GM21447 (cell line): ENCODE results near the gene DKC1.
"Not testable (repeated sequence)": the region's sequence is repeated elsewhere in the genome, so short reads cannot be mapped to it uniquely, and the experiment has no call there.

ENCODE experiments used
- ATAC-seq: cut with Tn5 transposase; IDR thresholded peaks from one replicate; pipeline ENCODE4 v1.9.1; 2021; ENCODE audit not compliant: unreplicated experiment

Gene DKC1

GRCh38 chrX:154785716-154786115, 23.1 kb downstream of the DKC1 start:
- ATAC-seq = no peak

DNA sequence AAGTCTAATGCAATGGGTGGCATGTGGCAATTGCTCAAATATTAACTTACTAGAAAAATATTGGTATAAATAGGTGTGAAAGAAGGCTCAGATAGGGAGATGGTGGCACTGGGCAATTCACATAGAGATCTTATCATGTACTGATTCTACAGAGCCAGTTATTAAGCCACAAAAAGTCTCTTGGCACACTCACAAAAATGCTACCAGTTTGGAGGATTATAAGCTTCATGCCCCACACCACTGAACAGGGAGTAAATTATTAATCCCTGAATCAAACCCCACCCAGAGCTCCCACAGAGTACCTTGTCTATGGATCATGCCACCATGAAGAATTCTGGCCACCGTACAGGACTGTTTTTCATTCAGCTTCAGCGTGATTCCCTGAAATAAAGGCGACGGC, 28.8 kb downstream of the DKC1 start:
- ATAC-seq = no peak

GRCh38 chrX:154791939-154792338, 29.3 kb downstream of the DKC1 start:
- ATAC-seq = no peak

- no peak for ATAC-seq
Observed at GRCh38 chrX:154793084-154793795, 30.6 kb downstream of the DKC1 start.

- ATAC-seq = no peak
Observed at GRCh38 chrX:154795016-154795415, 32.4 kb downstream of the DKC1 start.

- ATAC-seq = no peak
Observed at GRCh38 chrX:154797006-154797405, 34.3 kb downstream of the DKC1 start.

DNA sequence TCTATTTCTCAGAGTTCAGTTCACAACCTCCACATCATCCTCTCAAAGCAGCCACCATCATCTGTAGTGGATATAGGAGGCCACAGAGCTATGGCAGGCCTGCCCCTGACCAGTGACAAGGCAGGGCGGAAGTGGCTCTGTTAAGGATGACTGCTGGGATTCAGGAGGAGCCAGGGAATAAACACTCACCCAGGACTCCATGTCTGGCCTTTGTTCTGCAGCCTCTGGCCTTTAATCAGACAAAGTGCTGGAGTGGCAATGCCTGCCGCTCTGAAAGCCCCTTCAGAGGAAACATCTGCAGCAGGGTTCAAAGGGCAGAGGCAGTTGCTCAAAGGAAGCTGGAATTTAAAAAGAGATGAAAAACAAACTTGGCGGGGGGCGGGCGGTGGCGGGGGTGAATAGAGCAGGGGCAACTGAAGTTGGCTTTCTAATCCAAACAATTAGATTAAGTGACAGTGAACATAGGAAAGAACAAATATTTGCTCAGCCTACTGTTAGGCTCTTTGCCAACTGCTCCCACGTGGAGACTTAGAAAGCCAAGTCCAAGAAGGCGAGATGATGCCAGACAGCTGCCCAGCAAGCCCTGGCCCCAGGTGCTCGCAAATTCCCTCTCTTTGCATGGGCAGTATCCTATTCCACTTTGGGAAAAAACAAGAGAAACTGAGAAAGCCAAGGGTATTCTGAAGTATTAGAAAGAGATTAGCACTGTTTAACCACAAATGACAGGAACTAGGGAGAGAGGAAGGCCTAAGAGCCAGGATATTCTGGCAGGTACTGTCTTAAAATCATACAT, 37.1 kb downstream of the DKC1 start:
- ATAC-seq = no peak

DNA sequence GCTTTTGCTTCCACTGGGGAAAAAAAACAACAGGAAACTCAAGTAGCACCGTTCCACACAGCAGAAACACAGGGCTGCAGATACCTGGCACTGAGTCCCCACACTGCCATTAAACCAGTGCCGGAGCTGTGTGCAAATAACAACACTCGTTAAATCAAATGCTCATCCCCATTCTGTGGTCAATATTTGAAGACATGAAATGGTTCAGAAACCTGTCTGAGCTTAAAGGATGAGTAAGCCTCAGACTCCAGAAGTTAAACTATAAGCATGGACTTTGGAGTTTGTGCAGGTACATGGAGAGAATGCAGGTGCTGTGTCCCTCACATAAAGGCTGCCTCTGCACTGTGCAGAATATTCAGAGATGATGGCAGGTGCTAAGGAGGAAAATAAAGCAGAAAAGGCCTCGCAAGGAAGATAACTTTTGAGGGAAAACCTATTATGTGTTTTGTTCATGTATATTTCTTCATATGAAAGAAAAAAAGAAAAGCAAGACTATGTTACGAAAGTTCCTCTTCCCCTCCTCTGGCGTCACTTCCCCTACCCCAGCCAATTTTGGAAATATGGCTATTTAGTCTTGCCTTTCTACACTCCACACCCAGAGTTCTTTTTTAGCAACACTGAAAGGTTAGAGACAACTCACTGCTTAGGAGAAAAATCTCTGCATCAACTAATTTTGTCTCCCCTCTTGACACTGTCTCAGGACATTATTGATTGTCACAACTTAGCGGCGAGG, 38.0 kb downstream of the DKC1 start:
- ATAC-seq = no peak

DNA sequence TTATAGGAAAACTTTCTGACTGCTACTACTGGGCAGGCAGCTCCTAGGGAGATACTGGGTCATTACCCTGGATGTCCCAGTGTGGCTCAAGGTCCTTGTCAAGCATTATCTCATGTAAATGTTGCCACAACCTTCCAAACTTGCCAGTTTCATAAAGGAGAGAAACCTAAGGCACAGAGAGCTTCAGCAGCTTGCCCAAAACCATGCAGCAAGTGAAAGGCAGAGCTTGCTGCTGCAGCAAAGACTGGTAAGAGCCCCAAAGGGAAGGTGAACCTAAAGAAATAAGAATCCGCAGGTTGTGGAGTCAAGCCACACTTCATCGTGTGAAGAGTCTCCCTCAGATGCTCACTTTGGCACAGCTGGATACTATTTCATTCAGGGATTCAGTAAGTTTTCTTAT, 40.3 kb downstream of the DKC1 start:
- no peak for ATAC-seq

DNA sequence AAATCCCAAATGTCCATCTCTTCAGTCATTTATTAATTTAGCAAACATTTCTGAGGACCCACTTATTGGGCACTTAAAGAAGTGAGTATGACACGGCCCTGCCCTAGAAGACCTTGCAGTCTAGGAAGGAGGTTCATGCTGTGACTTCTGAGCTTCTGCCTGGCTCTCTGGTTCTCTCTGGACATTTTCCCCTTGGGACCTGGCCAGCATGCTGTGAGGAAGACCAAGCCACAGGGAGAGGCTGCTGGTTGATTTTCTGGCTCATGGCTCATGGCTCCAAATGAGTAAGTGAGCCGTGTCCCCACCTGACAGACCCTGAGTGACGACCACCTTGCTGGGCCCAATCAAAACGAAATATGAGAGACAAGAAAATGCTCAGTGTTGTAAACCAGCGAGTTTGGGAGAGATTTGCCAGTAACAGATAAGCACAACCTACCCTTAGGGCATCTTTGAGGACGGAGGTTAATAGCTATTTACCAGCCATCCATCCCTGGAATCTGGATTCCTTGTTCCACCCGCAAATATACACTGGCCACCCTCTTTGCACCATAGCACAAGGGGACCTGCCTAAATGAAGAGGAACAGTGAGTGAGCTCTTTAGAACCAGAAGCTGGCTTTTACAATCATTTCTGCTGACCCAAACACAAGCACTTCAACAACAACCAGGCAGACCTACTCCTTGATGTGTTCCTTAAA, 41.7 kb downstream of the DKC1 start:
- no peak for ATAC-seq

GRCh38 chrX:154804957-154805695, 42.5 kb downstream of the DKC1 start, which contains the start of gene MPP1:
Gene MPP1 (minus strand): TSS chrX:154805485. CDS start chrX:154805373, 112 bp downstream.
- ATAC-seq = peak; percentile 88

- no peak for ATAC-seq
Observed at GRCh38 chrX:154805696-154806091, 43.0 kb downstream of the DKC1 start.

DNA sequence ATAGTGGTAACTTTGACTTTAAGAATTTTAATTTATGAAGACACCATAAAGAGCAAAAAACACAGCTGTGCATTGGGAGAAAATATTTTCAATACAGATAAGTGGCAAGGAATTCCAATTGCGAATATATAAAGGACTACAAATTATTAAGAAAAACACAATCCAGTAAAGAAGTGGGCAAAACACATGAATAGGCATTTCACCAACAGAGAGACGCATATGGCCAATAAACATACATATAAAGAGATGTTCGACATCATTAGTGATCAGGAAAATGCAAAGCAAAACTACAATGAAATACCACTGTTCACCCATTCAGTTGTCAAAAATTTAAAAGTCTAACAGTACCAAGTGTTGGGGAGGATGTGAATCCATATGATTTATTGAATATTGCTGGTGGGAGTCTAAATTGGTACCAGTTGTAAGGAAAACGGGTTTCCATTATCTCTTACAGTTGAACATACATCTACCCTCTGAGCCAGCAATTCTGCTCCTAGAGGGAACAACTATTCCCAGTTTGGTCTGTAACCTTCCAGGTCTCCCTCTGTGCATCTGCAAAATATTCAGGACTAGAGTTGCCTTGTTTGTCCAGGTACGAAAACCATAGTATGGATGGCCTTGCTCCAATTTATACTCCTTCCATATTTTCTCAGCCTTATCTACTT, 44.3 kb downstream of the DKC1 start:
- ATAC-seq = no peak

DNA sequence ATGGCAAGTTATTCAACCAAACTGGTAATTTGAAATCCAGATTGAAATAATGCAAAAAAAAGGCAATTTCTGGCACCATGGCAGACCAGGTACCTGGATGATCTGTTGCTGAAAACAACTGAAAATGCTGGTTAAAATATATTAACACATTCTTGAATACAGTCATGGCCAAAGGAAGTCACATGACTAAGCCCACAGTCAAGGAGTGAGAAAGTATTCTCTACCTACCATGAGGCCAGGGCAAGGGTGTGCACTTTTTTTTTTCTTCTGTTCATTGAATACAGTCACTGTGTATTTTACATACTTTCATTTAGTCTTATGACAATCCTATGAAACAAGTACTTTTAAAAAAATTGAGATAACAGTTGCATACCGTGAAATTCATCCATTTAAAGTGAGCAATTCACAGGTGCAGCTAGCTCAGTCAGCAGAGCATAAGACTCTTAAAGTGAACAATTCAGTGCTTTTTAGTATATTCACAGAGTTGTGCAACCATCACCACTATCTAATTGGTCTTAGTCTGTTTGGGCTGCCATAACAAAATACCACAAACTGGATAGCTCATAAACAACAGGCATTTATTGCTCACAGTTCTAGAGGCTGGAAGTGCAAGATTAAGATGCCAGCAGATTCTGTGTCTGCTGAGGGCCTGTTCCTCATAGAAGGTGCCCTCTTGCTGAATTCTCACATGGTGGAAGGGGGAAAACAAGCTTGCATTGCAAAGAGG, 47.4 kb downstream of the DKC1 start:
- no peak for ATAC-seq

GRCh38 chrX:154812341-154813101, 49.9 kb downstream of the DKC1 start:
- no peak for ATAC-seq

- ATAC-seq = no peak
Observed at GRCh38 chrX:154813801-154814200, 51.1 kb downstream of the DKC1 start.

DNA sequence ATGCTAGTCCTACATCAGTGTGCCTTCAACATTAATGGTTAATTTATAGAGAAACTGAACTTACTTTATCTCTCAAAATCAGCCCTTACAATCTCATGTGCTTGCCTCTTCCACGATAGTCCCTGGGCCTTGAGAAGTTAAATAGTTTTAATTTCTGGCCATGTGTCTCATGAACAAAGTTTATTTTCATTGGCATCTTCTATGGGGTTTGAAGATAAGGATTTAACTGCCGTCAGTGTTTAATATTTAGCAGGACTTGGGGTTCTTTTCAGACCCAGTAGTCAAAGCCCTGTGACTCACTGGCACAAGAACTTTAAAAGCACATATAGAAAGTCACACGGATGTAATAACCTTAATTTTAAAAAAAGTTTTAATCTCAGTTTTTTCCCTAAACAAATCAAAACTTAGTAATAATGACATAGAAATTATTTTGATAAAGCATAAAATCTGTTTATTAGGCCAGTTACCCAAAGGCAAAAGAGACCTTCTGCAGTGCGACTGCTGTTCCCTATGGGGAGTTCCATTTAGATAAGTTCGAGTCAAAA, 52.7 kb downstream of the DKC1 start:
- ATAC-seq = no peak

DNA sequence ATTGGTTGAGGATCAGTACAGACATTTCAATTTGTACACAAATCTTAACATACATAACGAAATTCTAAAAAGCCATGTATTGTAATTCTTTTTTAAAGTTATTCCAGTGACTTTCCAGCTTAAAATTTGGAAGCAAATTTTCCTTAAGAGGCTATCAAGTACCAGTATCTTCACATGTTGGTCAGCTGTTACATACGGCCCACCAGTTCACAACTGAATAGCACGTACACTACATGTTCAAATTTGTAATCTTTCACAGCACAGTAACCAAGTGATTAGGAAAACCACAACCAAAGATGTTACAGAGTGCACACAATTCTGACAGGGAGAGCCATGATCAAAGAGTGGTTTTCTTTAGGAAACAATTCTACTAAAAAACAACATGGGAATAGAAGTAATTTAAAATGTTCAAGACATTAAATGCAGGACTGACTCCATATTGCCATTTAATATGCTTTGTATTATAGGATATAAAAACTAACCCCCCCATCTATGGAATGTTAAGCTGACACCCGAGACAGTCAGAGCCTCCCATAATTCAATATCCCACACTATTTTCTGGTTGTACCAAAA, 53.7 kb downstream of the DKC1 start:
- not testable (repeated sequence) for ATAC-seq
